ENCODE data around the gene HYAL1.

HYAL1 gene

GRCh38 chr3:50303013-50303815 is at the start of gene HYAL1:
HYAL1 (minus strand) TSS chr3:50303574; CDS start chr3:50302956, 618 bp downstream.
- no peak for FAIRE-seq

DNA sequence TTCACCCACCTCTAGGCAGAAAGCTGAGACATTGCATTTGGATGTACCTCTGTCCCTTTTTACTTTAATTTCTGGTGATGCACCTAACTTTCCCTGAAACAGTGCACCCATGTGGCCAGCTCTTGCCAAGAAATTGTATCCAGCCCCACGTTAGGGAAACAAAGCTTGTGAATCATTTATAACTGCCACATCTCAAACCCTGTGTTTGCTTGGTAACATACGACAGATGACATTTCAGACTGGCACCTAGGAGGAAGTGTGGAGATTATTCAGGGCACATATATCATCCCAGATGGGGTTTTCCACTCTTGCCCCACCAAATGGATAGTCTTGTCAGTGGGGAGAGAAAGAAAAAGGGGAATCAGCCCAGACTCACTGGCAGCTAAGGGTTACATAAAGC is 49.4 kb upstream of the HYAL1 start:
- no peak for FAIRE-seq

- no peak for FAIRE-seq
Measured at GRCh38 chr3:50351323-50351697, 47.9 kb upstream of the HYAL1 start.

- no peak for FAIRE-seq
Measured at GRCh38 chr3:50350527-50351322, 47.4 kb upstream of the HYAL1 start, which contains the start of the genes CYB561D2 and NPRL2. CYB561D2 (plus strand) TSS chr3:50350862; CDS start chr3:50351434, 572 bp downstream. NPRL2 (minus strand) TSS chr3:50350775; CDS start chr3:50350652, 123 bp downstream.

DNA sequence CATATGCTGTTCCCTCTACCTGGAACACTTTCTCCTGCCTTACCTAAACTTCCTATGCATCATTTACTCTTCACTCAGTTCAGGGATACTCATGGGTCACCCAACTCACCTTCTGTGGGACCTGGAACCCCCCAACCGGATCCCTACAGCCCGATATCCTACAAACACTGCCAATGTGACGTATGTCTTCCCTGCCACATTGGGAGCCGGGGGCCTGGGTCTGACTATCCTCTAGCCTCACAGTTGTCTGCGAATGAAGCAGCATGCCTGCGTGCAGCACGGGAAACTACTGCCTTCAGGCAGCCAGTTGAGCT is 46.8 kb upstream of the HYAL1 start:
- no peak for FAIRE-seq

GRCh38 chr3:50347187-50347813 is 43.9 kb upstream of the HYAL1 start:
- peak; percentile 53 for FAIRE-seq

- no peak for FAIRE-seq
Measured at GRCh38 chr3:50345586-50346234, 42.3 kb upstream of the HYAL1 start, which contains the start of gene ZMYND10. ZMYND10 (minus strand) TSS chr3:50345732; CDS start chr3:50345579, 153 bp downstream.

- no peak for FAIRE-seq
Measured at GRCh38 chr3:50345008-50345407, 41.6 kb upstream of the HYAL1 start.

DNA sequence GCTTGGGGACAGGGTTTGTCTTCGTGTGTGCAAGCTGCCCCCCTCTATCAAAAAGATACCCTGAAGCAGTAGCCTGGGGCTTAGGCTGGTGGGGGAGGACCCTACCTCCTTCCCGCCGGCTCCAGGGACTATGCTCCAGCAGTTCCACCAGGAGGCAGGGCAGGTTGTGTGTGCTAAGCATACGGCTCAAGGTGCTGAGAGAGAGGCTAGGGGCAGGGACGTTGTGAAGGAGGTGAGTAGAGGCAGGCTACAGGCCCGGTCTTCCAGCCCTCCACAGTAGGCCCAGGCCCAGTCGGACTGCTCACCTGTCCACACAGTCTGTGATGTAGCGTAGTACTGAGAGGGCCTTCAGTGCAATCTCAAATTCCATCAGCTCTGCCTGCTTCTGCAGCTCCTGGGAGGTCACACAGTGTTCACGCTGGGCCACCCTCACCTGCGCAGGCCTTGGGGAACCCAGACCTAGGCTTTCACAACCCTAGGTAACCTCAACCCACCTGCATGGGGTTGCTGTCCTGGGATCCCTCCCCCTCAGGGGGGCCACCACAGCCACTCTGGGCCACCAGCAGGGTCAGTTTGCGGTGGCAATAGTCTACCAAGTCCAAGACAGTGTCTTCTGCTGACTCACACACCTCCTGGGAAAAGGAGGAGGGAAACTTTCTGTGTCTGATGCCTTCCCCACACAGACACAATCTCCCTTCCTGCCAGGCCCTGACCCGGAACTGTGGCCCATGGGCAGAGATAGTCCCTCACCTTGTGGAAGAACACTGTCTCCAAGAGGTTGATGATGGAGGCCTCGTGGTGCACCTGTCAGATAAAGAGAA is 39.6 kb upstream of the HYAL1 start:
- FAIRE-seq = no peak

GRCh38 chr3:50341996-50342650 is 38.7 kb upstream of the HYAL1 start:
- no peak for FAIRE-seq

GRCh38 chr3:50341537-50341936 is 38.2 kb upstream of the HYAL1 start:
- FAIRE-seq = no peak

- no peak for FAIRE-seq
Measured at GRCh38 chr3:50340448-50341329, 37.3 kb upstream of the HYAL1 start, which contains the start of gene RASSF1. RASSF1 (minus strand) TSS chr3:50340836; CDS start chr3:50340805, 31 bp downstream.

DNA sequence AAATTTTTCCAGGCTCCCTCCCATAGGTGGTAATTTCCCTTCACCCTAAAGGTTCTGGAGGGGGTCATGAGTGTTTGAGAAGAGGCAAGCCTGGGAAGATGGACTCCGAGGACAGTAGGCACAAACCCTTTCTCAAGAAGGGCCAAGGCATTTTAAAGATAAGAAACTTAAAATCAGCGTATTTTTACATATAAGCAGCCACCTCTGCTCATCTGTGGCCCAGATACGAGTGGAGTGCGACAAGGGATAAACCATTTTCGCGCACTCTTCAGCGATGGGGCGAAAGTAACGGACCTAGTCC is 36.7 kb upstream of the HYAL1 start:
- no peak for FAIRE-seq

DNA sequence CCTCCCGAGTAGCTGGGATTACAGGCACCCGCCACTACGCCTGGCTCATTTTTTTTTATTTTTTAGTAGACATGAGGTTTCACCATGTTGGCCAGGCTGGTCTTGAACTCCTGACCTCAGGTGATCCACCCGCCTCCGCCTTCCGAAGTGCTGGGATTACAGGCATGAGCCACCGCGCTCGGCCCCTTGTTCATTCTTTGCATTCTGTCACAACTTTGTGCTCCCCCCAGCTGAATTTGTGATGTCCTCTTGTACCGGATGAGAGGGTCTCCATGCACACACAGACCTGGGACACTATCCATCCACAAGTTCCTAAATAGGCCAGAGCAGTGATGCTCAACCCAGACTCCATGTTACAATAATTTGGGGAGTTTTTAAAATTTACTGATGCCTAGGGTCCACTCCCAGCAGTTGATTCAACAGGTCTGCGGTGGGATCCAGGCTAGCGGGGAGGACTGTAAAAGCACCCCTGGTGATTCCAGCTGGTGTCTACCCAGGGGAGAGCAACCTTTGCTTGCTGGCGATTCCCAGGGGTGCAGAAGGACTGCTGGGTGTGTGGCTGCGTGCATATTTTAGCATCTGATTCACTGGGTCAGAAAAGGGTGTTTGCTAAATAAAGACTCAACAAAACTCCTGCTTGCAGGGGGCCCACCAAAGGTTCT is 36.2 kb upstream of the HYAL1 start:
- no peak for FAIRE-seq

- no peak for FAIRE-seq
Measured at GRCh38 chr3:50338965-50339364, 35.6 kb upstream of the HYAL1 start.

GRCh38 chr3:50337175-50337861 is 33.9 kb upstream of the HYAL1 start:
- peak; percentile 91 for FAIRE-seq

- no peak for FAIRE-seq
Measured at GRCh38 chr3:50336452-50337174, 33.2 kb upstream of the HYAL1 start.

DNA sequence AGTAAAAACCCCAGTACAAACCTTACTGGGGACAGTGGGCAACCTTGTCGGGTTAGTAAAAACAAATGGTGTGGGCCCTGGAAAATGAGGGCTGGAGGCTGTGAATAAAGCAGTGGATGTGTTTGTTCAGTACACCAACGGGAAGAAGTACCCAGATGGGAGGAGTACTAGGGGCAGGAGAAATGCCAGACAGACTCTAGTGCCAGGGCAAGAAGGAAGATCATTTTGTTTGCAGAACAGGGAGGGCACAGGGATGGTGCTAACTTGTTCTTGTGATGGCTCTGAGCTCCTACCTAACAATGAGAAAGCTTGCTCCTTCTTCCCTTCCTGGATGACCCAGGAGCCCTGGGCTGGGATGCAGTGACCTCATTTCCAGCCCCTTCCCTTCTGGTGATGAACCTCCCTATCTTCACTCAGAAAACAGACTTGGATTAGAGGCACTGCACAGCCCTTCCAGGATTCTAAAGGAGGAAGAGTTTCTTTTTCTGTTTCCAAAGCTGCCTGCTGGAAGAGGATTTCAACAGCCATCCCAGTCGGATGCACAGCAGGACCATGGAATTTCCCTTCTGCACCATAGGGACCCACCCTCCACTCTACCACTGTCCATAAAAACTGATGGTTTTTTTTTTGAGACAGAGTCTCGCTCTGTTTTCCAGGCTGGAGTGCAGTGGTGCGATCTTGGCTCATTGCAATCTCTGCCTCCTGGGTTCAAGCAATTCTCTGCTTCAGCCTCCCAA is 31.1 kb upstream of the HYAL1 start:
- no peak for FAIRE-seq
